HG02571 (cell line): ENCODE measurements around the gene TPP1.

Experiments
- ATAC-seq: cut with Tn5 transposase; IDR thresholded peaks from one replicate; pipeline ENCODE4 v1.9.1; 2021; ENCODE audit warnings: mild to moderate bottlenecking, moderate library complexity; ENCODE audit not compliant: unreplicated experiment

TPP1 gene

GRCh38 chr11:6619004-6619745 lies at the start of gene TPP1:
TSS of gene TPP1 (minus strand) at chr11:6619422. CDS start at chr11:6619400, 22 bp downstream.
- ATAC-seq: peak; percentile 97

GRCh38 chr11:6667733-6668374 lies 48.6 kb upstream of the TPP1 start:
- peak; percentile 54 for ATAC-seq

GRCh38 chr11:6666302-6667183 lies 47.3 kb upstream of the TPP1 start:
- ATAC-seq: no peak

GRCh38 chr11:6664551-6664950 lies 45.3 kb upstream of the TPP1 start:
- ATAC-seq: no peak

GRCh38 chr11:6663794-6664469 lies 44.7 kb upstream of the TPP1 start:
- no peak for ATAC-seq

- no peak for ATAC-seq
Measured at GRCh38 chr11:6660712-6661111, 41.5 kb upstream of the TPP1 start.

- no peak for ATAC-seq
Measured at GRCh38 chr11:6658647-6659046, 39.4 kb upstream of the TPP1 start.

GRCh38 chr11:6657346-6657745 lies 38.1 kb upstream of the TPP1 start:
- ATAC-seq: no peak

- ATAC-seq: no peak
Measured at GRCh38 chr11:6656936-6657335, 37.7 kb upstream of the TPP1 start.

GRCh38 chr11:6656584-6656915 lies 37.3 kb upstream of the TPP1 start:
- ATAC-seq: no peak

GRCh38 chr11:6655790-6656583 lies 36.8 kb upstream of the TPP1 start, which contains the start of gene DCHS1:
TSS of gene DCHS1 (minus strand) at chr11:6655809. CDS start at chr11:6641613, 14,196 bp downstream.
- ATAC-seq: no peak

- ATAC-seq: no peak
Measured at GRCh38 chr11:6655020-6655789, 36.0 kb upstream of the TPP1 start.

GRCh38 chr11:6654281-6655019 lies 35.2 kb upstream of the TPP1 start:
- no peak for ATAC-seq

- no peak for ATAC-seq
Measured at GRCh38 chr11:6653656-6654055, 34.4 kb upstream of the TPP1 start.

GRCh38 chr11:6653097-6653496 lies 33.9 kb upstream of the TPP1 start:
- ATAC-seq: no peak

- ATAC-seq: no peak
Measured at GRCh38 chr11:6652182-6652581, 33.0 kb upstream of the TPP1 start.

- ATAC-seq: no peak
Measured at GRCh38 chr11:6650980-6651379, 31.8 kb upstream of the TPP1 start.

- ATAC-seq: no peak
Measured at GRCh38 chr11:6650104-6650503, 30.9 kb upstream of the TPP1 start.

- no peak for ATAC-seq
Measured at GRCh38 chr11:6648501-6648900, 29.3 kb upstream of the TPP1 start.
